Vagina (tissue), 2 donors: ENCODE results near the gene PPARD.

Experiments used
- CTCF ChIP-seq, 3 experiments: fragments of 450-650 bp in 2 of 3; fragments of 200-600 bp in 1 of 3; sonication (generic) in 1 of 3; IDR thresholded peaks; one replicate each; pipeline ENCODE4 v1.5.1; 2017 to 2019; ENCODE audit warnings: antibody characterized with exemption in 3 of 3, mild to moderate bottlenecking in 2 of 3, moderate library complexity in 2 of 3
- POLR2A ChIP-seq, 2 donors: fragments of 450-650 bp; IDR thresholded peaks; one replicate each; pipeline ENCODE4 v1.6.1; 2017; ENCODE audit warnings: antibody characterized with exemption in 2 of 2, mild to moderate bottlenecking in 2 of 2, moderate library complexity in 2 of 2
- POLR2AphosphoS5 ChIP-seq, 2 donors: sonication (generic); formaldehyde crosslinking; IDR thresholded peaks; one replicate each; pipeline ENCODE4 v1.9.0; 2017; ENCODE audit warnings: antibody characterized with exemption in 2 of 2, mild to moderate bottlenecking in 2 of 2, low read depth in 1 of 2; ENCODE audit not compliant: insufficient read depth in 1 of 2

GRCh38 chr6:35376281-35376680 lies 33.9 kb downstream of the PPARD start:
- TF ChIP-seq CTCF (IDR thresholded peaks at IDR 0.05) (no peak), POLR2A (IDR thresholded peaks at IDR 0.05) (no peak), POLR2AphosphoS5 (IDR thresholded peaks at IDR 0.05; ENCODE audit: insufficient read depth in 1 of 2, low read depth in 1 of 2) (no peak)
